NCI-H2029 treated with DMSO at 0.1 percent for 48 hours (cell line): Measurements from ENCODE around the gene FGGY.
A peak's percentile ranks its signal among the peaks of the same experiment; 100 is the strongest.
"Not testable (repeated sequence)": the region's sequence is repeated elsewhere in the genome, so short reads cannot be mapped to it uniquely, and the experiment has no call there.

ENCODE experiments used
- DNase-seq: peaks from one replicate; lab custom pipeline; 2025; lab: John Stamatoyannopoulos, UW

Gene FGGY

GRCh38 chr1:59289570-59289969, 7.3 kb upstream of the FGGY start:
- DNase-seq, result no peak

DNA sequence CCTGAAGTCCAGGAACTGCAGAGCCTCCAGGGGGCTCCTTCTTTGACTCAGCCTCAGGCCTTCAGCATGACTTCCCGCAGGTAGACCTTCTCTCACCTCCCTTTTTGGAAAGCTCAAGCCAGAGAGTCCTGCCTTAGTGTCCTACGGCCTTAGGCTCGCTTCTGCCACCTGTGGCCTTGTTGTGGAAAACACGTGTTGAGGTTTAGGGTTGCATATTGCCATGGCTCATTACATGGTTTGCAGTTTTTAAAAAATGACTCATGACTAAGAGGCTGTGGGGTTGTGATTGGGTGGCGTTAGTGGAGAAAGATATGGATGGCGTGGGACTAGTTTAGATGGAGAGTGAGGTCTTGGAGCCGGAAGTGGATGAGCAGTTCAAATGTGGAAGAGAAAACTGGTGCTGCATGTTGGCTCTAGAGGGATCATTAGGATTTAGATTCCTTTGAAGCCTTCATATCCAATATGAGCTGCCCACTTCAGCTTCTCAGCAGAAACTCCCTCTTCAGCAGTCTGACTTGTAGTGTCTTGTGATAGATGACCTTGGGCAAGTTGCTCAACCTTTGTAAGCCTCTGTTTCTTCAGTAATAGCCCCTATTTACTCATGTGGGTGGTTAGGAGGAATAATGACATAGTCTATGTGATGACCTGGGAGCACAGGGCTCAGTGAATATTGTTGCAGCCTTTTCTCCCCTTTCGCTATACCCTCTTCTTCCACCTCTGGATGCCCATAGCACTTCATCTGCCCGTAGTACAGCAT, 6.5 kb upstream of the FGGY start:
- no peak for DNase-seq

DNA sequence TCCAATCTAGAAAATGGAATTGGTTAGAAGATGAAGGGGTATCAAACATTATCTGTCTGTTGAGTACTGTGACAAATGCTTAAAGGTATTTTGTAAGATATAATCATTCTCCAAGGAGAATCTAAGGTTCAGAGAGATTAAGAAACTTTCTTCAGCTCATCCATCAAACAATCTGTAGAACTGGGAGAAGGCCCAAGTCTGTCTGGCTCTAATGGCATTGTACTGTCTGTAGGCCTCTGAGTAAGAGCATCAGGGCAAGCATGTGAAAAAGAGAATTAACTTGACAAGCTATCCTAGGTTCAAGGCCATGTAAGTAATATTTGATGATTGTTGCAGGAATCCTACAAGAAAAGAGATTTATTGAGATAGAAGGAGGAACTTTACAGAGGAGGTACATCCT, 5.3 kb upstream of the FGGY start:
- no peak for DNase-seq

DNA sequence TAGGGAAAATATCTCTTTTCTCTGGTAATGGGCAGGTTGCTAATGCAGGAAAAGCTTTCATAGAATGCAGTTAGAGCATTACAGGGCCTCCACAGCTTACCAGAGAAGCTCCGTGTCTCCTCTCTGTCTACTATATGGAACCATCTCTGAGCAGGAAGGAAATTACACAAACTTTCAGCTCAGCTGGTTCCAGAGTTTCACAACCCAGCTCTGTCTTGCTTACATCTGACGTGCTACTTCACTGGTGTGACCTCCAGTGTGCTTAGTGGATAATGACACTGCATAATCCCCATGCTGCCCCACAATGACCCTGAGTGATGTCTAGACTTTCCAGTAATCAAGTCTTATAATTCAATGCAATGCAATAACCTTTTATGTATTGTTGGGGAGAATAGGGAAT, 4.3 kb upstream of the FGGY start:
- DNase-seq, result no peak

GRCh38 chr1:59293206-59293605, 3.7 kb upstream of the FGGY start:
- no peak for DNase-seq

- DNase-seq, result no peak
Observed at GRCh38 chr1:59293849-59294248, 3.0 kb upstream of the FGGY start.

GRCh38 chr1:59294423-59294822, 2.5 kb upstream of the FGGY start:
- no peak for DNase-seq

DNA sequence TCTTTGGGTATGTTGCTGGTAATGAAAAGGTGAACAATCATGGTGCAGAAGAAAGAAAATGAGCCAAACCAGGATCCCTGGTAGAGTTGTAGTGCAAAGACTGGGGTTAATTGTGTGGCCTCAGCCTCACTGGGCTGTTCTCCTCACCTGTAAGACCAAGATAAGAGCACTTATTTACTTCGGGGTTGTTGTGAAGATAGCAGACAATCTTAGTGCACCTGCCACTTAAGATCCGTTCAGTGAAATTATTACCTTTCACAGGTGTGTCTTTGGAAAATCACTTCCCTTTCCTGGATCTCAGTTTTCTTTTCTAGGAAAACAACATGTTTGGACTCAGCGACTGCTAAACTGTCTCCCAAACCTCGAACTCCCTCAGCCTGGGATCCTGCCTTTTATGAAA, 1.3 kb upstream of the FGGY start:
- DNase-seq, result peak; percentile 40

GRCh38 chr1:59298026-59298583, 1.2 kb downstream of the FGGY start:
- DNase-seq, result no peak

DNA sequence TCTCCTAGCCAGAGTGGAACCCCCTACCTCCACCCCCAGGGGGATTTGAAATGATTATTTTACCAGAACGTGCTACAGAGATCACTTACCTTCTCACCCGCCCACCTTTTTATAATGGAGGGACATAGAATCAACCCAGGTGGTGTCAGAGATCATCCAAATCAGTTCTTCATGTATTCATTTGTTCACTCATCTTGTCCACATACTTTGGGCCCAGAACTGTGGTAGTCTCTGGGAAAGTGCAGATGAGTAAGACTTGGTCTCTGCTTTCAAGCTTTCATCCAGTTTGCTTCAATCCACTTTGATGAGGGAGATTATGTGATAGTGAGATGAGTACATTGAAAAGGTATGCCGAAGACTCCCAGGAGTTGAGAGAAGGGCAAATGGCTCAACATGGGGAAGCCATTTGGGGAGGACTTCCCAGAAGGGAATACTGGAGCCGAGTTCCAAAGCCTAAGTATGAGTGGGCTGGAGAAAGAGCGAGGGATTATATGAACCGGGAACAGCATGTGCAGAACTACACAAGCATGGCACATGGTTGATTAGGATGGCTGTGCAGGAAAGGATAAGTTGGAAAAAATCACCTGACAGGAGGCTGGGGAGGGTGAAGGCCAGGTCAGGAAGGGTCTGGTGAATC, 1.9 kb downstream of the FGGY start:
- no peak for DNase-seq

- DNase-seq, result not testable (repeated sequence)
Observed at GRCh38 chr1:59299670-59300069, 2.8 kb downstream of the FGGY start.

GRCh38 chr1:59302297-59302696, 5.4 kb downstream of the FGGY start:
- DNase-seq, result no peak

DNA sequence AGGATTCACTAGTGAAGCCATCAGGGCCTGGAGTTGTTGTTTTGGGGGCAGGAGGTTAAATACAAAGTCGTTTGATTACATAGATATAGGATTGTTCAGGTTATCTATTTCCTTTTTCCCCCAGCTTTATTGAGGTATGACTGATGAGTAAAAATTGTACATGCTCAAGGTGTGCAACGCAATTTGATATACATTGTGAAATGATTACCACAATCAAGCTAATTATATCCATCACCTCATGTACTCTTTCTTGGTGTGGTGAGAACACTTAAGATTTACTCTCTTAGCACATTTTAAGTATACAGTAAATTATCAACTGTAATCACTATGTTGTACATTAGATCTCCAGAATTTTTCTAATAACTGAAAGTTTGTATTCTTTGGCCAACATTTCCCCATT, 6.0 kb downstream of the FGGY start:
- DNase-seq, result no peak

DNA sequence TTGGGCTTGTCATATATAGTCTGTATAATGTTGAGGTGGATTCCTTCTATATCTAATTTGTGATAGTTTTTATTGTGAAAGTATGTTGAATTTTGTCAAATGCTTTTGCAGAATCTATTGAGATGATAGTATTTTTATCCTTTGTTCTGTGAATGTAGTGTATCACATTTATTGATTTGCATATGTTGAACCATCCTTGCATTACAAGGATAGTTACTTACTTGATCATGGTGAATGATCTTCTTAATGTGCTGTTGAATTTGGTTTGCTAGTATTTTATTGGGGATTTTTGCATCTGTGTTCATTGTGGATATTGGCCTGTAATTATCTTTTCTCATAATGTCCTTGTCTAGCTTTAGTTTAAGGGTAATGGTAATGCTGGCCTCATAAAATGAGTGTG, 8.3 kb downstream of the FGGY start:
- no peak for DNase-seq

- no peak for DNase-seq
Observed at GRCh38 chr1:59307591-59307990, 10.7 kb downstream of the FGGY start.

- DNase-seq, result no peak
Observed at GRCh38 chr1:59308839-59309238, 11.9 kb downstream of the FGGY start.

DNA sequence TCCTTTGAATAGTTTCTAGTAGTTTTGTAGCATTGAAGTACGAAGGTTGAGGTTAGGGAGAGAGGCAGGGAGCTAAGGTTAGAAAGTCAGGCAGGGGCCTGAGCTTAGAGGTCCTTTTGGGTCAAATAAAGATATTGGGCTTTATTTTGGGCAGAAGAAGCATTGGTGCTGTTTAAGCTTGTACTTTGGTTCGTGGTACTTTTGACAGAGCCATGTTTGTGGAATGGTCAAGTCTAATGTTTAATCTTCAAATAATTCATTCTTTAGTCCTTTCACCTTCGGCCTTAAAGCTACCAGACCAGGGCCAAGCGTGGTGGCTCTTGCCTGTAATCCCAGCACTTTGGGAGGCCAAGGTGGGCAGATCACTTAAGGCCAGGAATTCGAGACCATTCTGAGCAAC, 12.5 kb downstream of the FGGY start:
- DNase-seq, result no peak

GRCh38 chr1:59309795-59310548, 13.1 kb downstream of the FGGY start:
- no peak for DNase-seq

- no peak for DNase-seq
Observed at GRCh38 chr1:59310549-59311250, 13.8 kb downstream of the FGGY start.

DNA sequence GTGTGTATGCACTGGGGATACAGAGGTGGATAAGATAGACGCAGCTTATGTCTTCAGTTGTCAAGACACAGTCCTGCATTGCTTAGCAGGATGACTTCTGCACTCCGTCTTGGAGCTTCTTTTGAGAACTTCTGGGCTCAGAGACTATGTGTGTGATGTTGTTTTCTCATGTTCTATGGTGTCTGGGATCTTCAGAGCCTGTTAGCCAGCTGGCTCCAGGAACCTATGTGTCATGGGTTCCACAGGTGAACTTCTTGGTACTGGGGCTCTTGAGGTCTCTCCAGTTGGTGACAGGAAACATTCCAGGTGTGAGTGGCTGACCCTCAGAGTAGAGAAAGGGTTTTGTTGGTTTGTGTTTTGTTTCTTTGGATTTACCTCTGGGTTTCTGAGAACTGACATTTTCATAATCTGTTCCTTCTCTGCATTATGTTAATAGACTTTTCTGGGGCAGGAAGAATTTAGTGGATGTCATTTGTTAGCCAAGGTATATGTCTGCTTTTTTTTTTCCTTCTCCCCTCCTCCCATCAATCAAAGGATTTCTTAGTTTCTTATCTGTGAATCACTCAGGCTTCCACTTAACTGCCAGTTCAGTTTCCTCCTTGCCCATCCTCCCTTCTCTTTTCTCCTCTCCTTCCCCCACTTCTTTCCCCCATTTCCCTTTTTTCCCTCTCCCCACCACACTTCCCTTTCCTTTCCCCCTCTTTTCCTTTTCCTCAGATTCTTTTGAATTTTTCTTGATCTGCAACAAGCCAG, 18.1 kb downstream of the FGGY start:
- no peak for DNase-seq
